ENCODE data around the gene TET1.
A peak's percentile ranks its signal among the peaks of the same experiment; 100 is the strongest.
"Not testable (repeated sequence)": the region's sequence is repeated elsewhere in the genome, so short reads cannot be mapped to it uniquely, and the experiment has no call there.

TET1 gene

DNA sequence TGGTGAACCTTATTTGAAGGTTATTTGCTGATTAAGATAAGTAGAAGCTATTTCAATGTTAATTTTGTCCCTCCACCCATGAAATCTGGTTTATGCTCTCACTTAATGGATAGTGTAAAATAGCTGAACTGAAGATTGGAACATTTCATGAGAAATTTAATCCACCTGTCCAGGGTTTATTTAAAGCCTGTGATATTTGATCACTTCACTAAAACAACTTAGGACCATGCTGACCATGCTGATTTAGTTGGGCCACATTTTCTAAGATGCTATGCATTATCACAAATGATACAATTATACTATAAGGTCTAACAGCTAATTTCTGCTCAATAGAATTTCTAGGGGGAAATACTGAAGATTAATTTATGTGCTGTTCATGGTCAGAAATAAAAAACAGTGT lies 53.8 kb downstream of the TET1 start:
- not testable (repeated sequence) for DNase-seq

DNA sequence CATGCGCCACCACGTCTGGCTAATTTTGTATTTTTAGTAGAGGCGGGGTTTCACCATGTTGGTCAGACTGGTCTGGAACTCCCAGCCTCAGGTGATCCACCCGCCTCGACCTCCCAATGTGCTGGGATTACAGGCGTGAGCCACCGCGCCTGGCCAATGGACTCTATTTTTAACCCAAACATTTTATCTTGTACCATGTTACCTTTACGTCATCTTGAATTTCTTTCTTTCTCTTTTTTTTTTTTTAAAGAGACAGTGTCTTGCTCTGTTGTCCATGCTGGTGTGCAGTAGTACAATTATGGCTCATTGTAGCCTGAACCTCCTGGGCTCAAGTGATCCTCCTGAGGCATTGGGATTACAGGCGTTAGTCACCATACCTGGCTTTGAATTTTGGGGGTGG lies 57.6 kb downstream of the TET1 start:
- DNase-seq, result not testable (repeated sequence)

DNA sequence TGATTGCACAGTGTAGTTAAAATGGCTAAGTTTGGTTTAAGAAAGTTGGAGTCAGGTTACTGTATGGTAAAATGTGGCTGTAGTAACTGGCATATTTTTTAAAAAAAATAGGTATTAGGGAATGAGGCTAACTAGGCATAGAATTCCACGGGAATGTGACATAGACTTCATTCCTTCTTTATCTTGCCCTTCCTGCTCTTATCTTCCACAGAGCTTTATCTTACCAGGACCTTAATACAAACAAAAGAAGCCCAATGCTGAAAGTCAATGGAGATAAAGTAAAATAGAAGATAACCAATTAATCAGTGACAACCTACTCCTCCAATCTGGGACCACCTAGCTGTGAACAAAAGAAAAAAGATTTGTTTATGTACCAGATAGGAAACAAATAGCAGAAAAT lies 58.1 kb downstream of the TET1 start:
- DNase-seq, result no peak

DNA sequence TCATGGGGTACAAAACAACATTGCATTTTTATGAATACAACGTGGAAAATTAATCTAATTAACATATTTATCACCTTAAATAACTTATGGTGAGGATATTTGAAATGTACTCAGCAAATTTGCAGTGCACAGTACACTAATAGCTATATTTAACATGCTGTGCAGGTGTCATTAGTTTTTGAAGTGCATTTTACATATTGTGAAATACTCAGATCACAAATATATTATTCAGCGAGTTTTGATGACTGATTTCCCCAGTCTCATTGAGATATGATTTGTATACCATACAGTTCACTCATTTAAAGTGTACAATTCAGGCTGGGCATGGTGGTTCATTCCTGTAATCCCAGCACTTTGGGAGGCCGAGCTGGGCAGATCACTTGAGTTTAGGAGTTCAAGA lies 59.5 kb downstream of the TET1 start:
- no peak for DNase-seq

DNA sequence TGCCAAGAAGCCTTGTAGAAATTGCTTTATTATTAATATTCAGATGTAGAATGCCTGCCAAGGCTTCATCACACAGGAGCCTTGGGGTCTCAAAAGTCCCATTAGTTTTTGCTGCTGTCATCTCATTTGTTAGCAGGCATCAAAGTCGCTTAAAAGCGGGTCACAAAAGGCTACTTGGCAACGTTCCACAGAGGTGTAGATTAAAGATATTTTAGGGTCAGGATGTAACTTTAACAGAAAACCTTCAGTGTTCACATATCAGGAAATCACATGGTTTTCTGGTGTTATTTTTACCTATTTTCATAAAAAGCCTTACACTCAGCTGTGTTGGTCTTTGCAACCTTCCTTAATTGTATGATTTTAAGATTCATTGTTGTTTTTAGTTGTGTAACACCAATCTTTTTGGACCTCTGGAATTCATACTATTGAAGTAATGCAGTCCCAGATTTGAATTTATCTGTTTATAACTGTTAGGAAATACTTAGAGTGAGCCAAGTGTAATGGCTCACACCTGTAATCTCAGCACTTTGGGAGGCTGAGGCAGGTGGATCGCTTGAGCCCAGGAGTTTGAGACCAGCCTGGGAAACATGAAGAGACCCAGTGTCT lies 65.3 kb downstream of the TET1 start:
- DNase-seq, result no peak

DNA sequence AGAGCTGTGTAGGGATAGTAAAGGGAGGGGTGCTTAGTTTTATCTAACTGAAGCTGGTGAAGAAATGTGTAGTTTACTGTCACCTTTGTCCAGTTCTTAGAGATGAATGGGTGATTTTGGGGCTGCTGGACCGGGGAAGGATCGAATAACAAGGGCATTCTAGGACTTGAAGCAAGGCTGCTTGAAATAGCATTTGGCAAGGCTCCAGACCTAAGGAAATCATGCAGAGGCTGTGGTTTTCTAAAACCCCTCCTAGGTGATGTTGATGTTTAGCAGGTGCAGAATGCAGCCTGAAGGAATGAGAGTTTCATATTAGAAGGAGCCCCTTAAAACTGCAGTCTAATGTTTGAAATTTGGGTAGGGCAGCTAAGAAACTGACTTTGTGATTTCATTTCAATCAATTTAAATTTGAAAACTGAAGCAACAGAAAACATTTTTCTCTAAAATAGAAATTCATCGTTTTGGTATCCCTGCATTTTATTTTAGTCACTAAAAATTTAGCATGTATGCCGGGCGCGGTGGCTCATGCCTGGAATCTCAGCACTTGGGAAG lies 68.5 kb downstream of the TET1 start:
- no peak for DNase-seq

DNA sequence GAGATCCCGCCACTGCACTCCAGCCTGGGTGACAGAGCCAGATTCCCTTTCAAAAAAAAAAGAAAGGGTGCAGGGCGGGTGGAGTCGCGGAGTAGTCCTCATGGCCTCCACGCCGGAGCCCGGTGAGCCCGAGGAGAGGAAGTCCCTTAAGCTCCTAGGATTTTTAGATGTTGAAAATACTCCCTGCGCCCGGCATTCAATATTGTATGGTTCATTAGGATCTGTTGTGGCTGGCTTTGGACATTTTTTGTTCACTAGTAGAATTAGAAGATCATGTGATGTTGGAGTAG lies 72.1 kb downstream of the TET1 start:
- not testable (repeated sequence) for DNase-seq

DNA sequence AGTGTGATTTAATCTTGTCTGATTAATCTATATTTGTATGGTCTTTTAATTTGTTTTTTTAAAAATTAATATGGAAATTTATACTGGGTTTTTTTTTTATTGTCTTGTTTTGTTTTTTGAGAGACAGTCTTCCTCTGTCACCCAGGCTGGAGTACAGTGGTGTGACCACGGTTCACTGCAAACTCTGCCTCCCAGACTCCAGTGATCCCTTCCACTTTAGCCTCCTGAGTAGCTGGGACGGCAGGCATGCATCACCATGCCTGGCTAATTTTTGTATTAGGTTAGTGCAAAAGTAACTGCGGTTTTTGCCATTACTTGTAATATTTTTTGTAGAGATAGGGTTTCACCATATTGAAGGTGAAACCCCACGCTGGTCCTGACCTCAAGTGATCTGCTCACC lies 73.1 kb downstream of the TET1 start:
- no peak for DNase-seq

DNA sequence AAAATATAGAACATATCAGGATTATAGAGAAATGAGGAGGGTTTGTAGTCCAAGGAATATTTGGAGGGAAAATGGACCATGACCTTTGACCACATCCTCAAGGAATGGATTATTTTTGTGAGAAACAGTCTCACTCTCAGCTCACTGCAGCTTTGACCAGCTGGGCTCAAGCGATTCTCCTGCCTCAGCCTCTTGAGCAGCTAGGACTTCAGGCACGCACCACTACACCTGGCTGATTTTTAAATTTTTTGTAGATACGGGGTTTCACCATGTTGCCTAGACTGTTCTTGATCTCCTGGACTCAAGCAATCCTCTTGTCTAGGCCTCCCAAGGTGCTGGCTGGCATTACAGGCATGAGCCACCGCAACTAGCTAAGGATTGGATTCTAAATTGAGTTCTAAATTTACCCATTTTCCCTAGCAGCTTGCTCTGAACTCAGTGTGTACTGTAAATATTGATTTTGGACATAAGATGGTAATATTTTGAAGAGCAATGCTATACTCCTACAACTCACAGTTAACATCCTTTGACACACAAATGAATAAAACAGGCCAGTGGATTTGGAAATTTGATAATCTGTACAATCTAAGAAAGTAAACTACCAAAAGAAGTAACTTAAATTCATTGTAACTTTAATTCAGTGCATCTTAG lies 73.8 kb downstream of the TET1 start:
- DNase-seq, result no peak

DNA sequence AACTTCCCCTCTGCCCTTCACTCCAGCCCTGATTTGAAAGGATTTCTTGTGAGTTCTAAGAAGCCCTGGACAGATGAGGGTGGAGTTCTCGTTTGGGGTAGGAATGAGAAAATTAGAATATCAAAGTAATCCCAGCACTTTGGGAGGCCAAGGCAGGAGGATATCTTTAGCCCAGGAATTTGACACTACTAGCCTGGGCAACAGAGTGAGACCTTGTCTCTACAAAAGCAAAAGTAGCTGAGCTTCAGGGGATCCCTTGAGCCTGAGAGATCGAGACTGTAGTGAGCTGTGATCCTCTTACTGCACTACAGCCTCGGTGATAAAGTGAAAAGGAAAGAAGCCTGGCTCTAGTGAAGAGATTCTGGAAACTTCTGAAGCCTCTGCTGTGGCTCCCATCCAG lies 76.2 kb downstream of the TET1 start:
- no peak for DNase-seq

DNA sequence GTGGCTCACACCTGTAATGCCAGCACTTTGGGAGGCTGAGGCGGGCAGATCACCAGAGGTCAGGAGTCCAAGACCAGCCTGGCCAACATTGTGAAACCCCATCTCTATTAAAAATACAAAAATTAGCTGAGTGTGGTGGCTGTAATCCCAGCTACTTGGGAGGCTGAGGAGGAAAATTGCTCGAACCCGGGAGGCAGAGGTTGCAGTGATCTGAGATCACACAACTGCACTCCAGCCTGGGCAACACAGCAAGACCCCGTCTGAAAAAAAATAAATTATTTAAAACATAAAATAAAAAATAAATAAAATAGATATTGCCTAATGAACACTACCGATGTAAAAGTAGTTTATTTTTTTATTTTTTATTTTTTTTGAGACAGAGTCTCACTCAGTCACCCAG lies 83.4 kb downstream of the TET1 start:
- DNase-seq, result not testable (repeated sequence)

DNA sequence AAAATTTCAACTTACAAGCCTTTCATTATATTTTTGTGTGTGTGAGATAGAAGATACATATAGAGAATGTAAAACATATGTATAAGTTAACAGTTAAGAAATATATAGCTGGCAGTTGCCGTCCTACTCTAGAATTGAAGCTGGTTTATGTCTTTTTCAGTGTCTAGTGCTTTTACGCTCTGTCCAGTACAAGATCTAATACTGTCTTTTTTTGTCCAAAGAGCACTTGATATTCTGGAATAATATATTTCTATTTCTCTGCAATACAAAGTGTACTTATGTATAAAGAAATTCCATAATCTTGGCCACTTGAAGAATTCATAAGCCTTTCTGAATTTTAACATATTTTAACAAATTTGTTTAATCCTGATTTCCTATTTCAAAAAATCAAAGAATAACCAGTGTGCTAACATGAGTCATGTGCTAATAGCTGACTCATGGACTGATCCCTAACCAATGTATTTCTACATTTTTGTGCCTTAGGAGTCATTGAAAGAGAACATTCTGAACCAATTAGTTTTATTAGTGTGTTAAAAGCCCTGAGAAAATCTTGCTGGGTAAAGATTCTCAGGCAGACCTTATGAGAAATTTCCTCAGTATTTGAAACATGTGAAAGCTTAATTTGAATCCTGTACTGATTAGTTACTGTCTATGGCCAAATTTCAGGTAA lies 87.7 kb downstream of the TET1 start:
- DNase-seq, result peak in 2 of 4 experiments; percentile 30 to 36

DNA sequence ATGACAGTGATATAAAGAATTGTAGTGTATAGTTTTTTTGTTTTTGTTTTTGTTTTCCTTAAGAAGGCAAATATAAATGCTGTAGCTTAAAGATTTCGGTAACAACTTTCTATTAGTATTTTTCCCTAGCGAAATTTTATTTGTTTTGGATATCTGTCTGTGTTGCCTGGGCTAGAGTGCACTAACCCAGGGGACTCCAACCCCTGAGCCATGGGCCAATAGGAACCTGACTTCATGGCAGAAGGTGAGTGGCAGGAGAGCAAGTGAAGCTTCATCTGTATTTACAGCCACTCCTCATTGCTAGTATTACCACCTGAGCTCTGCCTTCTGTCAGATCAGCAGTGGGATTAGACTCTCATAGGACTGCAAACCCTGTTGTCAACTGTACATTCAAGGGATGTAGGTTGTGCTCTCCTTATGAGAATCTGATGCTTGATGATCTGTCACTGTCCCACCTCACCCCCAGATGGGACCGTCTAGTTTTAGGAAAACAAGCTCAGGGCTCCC lies 95.5 kb downstream of the TET1 start:
- DNase-seq, result no peak

DNA sequence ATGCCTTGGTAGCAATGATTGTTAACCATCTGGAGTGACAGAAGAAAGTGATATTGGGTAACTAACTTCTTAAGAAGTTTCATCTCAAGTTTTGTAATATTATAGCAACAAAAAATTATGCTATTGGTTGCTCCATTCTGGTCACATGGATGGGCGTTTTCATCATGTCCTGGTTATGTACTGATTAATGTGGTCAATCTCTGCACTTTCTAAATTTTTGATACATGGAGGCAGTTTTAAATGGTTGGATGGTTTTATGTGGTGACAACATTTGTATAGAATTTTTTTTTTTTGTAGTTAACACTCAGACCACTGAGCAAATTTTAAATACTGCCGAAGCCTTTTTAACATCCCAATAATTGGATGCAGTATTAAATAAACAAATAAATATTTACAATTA lies 105.7 kb downstream of the TET1 start:
- no peak for DNase-seq

DNA sequence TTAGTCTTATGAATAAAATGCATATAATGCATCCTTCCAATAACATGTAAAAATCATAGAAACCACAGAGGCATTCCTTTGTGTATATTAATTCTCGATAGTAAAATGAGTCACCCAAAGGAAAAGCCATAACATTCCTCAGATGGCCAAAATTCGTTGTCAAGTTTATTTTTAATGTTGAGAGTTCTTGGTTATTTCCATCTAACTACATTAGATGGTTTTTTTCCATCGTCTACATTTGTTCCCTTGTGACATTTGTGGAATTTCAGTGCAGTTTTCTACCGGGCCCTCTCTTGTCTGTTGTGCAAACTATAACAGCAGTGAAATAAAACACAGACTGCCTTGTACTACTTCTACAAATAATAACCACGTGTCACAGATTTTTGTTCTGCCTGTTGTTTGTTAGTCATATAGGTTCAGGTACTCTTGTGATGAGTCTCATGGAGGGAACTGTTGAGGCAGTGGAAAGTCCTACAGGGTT lies 106.2 kb downstream of the TET1 start:
- DNase-seq, result no peak

DNA sequence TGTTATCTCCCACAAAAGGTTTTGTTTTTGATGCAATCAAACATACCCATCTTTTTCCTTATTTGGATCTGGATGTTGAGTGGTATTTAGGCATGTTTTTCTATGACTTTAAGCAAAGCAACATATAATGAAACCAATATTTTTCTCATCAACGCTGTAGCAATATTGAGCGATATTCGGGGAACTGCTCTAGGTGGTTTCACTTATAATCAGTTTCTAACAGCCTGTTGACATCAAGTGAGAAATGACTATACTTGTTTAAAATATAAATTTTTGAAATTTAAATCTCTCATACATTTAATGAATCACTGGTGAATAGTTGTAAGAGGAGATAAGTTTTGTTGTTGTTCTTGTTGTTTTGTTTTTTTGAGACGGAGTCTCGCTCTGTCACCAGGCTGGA lies 108.1 kb downstream of the TET1 start:
- no peak for DNase-seq

DNA sequence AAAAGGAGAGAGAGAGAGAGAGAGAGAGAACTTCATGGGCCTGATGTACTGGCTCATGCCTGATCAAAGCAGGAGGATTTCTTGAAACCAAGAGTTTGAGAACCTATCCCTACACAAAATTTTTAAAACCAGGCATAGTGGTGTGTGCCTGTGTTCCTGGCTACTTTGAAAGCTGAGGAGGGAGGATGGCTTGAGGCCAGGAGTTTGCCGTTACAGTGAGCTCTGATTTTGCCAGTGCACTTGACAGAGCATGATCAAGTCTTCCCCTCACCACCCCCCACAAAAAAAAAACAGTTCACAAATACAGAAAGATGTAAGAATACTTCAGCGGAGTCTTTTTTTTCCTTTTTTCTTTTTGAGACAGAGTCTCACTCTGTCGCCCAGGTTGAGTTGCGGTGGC lies 108.8 kb downstream of the TET1 start:
- DNase-seq, result no peak

DNA sequence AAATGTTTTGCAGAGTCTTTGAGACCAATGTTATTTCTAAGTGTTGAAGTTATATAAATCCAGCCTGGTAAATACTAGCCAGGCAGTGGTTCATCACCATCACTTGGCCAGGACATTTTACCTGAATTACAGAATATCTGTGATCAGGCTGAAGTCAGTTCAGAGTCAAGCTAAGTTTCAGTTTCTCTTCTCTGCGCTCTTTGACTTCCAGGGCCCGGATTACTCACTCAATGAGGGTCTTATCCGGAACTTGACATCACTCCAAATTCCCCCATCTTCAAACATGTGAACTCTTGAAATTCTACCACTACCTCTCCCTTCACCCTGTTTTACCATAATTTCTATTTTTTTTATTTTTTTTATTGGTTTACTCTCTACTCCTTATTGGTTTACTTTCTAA lies 124.3 kb downstream of the TET1 start:
- no peak for DNase-seq

DNA sequence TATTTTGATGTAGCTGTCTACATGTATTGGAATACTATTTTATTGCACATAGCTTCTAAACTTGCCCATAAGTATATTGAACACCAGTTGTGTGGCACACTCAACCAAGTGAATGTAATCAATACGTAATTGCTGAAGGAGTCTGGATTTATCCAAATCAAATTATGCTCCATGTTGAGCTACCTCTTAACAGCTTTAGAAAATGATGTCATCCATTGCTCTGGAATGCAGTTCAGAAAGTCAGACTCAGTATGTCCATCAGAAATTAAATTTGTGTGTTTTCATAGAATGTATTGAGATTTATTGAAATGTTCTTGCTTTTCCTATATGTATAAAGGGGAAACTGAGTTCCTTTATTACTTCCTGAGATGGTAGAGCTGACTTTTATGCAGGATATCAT lies 135.9 kb downstream of the TET1 start:
- no peak for DNase-seq

DNA sequence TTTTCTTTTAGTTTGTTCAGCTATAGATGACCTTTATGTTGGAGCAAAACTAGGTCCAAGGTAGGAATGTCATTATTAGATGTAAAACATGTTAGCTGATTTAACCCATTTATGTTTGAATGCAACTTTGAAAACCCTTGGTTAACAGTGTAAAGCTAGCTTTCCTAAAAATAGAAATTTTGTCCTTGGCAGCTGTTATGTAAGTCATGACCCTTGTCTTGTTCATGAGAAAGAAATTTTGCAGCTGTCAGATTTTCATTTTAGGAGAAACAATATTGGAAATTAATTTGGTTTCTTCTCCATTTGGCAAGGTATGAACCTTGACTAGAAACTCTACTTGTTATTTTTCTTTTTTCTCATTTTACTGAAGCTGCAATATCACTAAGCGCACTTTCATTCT lies 137.0 kb downstream of the TET1 start:
- DNase-seq, result no peak

DNA sequence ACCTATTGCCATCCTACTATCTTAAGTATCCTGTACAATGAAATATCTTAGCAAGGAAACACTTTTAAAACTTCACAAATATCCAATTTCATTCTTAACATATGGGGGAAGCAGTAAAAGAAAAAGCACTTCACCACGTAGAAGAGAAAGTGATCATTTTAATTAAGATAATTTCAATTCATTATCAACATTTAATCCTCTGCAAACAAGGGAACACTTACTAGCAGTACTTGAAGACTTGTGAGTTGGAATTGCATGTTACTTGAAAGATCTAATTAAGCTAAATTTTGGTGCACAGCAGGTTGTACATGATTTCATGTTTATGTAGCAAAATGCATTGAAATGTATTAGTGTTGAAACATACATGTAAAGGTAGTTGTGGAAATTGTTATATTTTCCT lies 140.1 kb downstream of the TET1 start:
- DNase-seq, result no peak

DNA sequence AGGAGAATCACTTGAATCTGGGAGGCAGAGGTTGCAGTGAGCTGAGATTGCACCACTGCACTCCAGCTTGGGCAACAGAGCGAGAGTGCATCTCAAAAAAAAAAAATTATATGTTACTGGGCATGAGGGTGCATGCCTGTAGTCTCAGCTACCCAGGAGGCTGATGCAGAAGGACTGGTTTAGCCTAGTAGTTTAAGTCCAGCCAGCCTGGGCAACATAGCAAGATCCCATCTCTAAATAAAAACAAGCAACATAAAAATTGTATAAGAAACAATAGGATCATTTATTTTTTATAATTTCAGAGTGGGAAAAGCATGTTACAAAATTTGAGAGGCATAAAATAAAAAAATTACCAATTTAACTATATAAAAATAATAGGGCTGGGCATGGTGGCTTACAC lies 145.4 kb downstream of the TET1 start:
- DNase-seq, result no peak

DNA sequence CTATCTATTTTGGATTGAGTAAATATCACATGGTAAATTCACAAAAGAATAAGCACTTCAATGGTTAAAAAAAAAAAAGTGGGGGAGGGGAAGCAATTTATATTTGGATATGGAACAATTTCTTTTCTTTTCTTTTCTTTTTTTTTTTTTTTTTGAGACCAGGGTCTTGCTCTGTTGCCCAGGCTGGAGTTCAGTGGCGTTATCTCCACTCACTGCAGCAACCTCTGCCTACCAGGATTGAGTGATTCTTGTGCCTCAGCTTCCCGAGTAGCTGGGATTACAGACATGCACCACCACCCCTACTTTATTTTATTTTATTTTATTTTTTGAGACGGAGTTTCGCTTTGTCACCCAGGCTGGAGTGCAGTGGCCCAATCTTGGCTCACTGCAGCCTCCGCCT lies 148.8 kb downstream of the TET1 start:
- not testable (repeated sequence) for DNase-seq

DNA sequence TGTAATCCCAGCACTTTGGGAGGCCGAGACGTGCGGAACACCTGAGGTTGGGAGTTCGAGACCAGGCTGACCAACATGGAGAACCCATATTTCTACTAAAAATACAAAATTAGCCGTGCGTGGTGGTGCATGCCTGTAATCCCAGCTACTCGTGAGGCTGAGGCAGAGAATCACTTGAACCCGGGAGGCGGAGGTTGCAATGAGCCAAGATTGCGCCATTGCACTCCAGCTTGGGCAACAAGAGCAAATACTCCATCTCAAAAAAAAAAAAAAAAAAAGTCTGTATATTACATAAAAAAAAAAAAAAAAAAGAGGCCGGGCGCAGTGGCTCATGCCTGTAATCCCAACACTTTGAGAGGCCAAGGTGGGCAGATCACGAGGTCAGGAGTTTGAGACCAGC lies 152.9 kb downstream of the TET1 start:
- DNase-seq, result not testable (repeated sequence)

Measured in suppressor macrophage (primary cell).